HG02571 (cell line): ENCODE data around the gene NIPSNAP2.
"Not testable (repeated sequence)": the region's sequence is repeated elsewhere in the genome, so short reads cannot be mapped to it uniquely, and the experiment has no call there.

Experiments used
- ATAC-seq: cut with Tn5 transposase; IDR thresholded peaks from one replicate; pipeline ENCODE4 v1.9.1; 2021; ENCODE audit warnings: mild to moderate bottlenecking, moderate library complexity; ENCODE audit not compliant: unreplicated experiment

Gene NIPSNAP2

DNA sequence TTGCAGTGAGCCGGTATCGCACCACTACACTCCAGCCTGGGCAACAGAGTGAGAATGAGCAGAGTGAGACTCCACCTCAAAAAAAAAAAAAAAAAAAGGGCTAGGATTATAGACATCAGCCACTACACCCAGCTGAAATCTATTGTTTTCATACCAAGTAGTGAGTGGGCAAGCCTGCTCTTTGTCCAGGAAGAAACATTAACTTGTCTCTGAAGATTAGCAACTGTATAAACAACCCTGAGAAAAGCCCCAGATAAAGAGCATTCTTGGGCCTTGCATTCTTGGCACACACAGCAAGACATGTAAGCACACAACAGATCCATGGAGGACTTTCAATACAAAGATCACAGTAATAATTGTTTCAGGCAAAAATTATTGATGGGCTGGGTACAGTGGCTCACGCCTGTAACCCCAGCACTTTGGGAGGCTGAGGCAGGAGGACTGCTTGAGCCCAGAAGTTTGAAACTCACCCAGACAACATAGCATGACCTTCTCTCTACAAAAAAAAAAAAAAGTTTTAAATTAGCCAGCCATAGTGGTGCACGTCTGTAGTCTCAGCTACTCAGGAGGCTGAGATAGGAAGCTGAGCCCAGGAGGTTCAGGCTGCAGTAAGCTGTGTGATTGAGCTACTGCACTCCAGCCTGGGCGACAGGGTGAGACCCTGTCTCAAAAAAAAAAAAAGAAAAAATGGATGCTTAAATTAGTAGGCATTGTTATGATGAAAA lies 82.5 kb downstream of the NIPSNAP2 start:
- ATAC-seq: no peak

GRCh38 chr7:56047446-56048116 lies 83.2 kb downstream of the NIPSNAP2 start:
- ATAC-seq: not testable (repeated sequence)

DNA sequence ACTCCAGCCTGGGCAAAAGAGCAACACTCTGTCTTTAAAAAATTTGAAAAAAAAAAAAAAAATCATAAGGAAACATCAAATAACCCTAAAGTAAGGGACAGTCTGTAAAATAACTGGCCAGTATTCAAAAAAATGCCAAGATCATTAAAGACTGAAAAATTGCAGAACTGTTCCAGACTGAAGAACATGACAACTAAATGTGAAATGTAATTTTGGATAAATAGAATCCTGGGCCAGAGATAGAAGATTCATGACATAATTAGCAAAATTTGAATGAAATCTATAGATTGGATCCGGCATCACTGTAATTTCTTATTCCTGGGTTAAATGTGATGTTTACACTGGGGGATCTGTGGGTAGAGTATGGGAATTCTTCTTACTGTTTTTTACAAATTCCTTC lies 83.9 kb downstream of the NIPSNAP2 start:
- no peak for ATAC-seq

- not testable (repeated sequence) for ATAC-seq
Observed at GRCh38 chr7:56048763-56049162, 84.4 kb downstream of the NIPSNAP2 start.
